ENCODE data around the gene ZNF407.

GRCh38 chr18:74630804-74631203 is 33.1 kb downstream of the ZNF407 start:
- TF ChIP-seq POLR2A (IDR thresholded peaks at IDR 0.05): no peak
- no peak for TF ChIP-seq CTCF (IDR thresholded peaks at IDR 0.05)
